Measurements from ENCODE around the gene GFI1B. TPM values are rescaled to one million over a fixed set of nuclear protein-coding genes. Genes with fewer than 3 reads are reported as not detected.

The GFI1B gene
- total and polyA plus RNA-seq, 12 donors: 0.03 to 0.78 (median 0.30) TPM; not detected in 8

DNA sequence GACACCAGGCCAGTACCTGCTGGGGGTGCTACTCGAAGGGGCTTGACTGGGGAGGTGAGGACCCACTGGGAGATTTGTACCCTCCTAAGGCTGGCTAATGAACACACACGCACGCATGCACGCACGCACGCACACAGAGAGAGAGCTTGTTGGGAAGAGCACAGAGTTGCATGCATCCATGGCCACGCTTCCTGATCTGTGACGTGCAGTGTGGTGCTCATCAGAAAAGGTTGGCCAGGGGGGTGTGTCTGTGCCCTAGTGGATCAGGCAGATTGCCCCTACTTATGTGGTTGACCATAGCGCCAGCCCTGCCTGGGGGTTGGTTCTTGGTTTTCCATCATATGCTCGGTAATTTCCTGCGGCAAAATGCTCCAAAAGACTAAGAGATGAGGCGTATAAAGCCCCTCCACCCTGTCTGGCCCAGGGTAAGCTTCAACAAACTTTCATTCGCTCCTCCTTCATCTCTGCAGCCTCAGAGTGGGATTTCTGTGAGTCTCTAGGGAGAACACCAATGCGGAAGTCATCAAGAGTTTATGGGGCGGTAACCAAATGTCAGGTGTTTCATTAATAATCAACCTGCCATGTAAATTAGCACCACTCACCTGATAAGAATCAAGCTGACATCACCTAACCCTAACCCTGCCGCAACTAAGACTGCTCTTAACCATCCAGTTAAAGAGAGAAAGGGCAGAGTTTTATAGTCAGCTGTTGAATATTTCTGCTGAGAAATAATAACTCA, 8.0 kb upstream of the GFI1B start:
- H3K27ac ChIP-seq: no peak overlapping the region
- WGBS, 4 donors: 82 to 87% (median 84%) methylated on average over 8 to 16 of the region's 16 CpGs
- H3K4me1 ChIP-seq (replicated peaks in 1 of 2): no peaks in the 10 kb centered on the region
- no peaks in the 10 kb centered on the region for H3K9me3 ChIP-seq (replicated peaks in 1 of 3)
- H3K4me3 ChIP-seq: no peak overlapping the region
- DNase-seq: no peak
- intact Hi-C loops (cut with DNase I): no loop called here
- no peaks in the 10 kb centered on the region for H3K36me3 ChIP-seq (replicated peaks in 1 of 2)
- H3K27me3 ChIP-seq: peaks cover 11% of the 10 kb centered on the region
- no peak for TF ChIP-seq POLR2A (IDR thresholded peaks at IDR 0.05)
- TF ChIP-seq, protein P1, sequence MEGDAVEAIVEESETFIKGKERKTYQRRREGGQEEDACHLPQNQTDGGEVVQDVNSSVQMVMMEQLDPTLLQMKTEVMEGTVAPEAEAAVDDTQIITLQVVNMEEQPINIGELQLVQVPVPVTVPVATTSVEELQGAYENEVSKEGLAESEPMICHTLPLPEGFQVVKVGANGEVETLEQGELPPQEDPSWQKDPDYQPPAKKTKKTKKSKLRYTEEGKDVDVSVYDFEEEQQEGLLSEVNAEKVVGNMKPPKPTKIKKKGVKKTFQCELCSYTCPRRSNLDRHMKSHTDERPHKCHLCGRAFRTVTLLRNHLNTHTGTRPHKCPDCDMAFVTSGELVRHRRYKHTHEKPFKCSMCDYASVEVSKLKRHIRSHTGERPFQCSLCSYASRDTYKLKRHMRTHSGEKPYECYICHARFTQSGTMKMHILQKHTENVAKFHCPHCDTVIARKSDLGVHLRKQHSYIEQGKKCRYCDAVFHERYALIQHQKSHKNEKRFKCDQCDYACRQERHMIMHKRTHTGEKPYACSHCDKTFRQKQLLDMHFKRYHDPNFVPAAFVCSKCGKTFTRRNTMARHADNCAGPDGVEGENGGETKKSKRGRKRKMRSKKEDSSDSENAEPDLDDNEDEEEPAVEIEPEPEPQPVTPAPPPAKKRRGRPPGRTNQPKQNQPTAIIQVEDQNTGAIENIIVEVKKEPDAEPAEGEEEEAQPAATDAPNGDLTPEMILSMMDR (IDR thresholded peaks at IDR 0.05): no peak

DNA sequence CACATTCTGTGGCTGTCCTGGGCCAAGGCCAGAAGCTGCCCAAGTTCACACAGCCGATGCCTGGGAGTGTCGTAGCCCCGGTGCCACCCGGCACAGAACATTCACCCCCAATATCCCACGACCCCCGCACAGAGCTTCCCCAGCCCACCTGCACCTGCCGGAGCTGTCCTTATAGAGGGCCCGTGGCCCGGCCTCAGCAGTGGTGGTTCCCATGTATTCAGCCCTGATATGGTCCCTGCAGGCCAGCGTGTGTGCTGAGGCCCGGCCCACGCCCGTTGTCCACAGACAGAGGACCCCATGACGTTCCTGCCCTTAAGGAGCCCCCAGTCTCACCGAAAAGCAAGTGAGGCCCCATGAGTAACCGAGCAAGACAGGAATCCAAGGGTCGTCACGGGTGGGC, 5.3 kb upstream of the GFI1B start:
- no peak overlapping the region for H3K27ac ChIP-seq
- H3K9me3 ChIP-seq (replicated peaks in 1 of 3): no peaks in the 10 kb centered on the region
- H3K36me3 ChIP-seq (replicated peaks in 1 of 2): no peaks in the 10 kb centered on the region
- 59 to 84% (median 68%) methylated on average over 4 to 18 of the region's 18 CpGs for WGBS, 4 donors
- no peak for DNase-seq
- no peak for TF ChIP-seq POLR2A (IDR thresholded peaks at IDR 0.05)
- TF ChIP-seq, protein P1 (IDR thresholded peaks at IDR 0.05): no peak
- no peak overlapping the region for H3K4me3 ChIP-seq
- intact Hi-C loops (cut with DNase I): no loop called here
- no peaks in the 10 kb centered on the region for H3K4me1 ChIP-seq (replicated peaks in 1 of 2)
- H3K27me3 ChIP-seq: peaks cover 10% of the 10 kb centered on the region

DNA sequence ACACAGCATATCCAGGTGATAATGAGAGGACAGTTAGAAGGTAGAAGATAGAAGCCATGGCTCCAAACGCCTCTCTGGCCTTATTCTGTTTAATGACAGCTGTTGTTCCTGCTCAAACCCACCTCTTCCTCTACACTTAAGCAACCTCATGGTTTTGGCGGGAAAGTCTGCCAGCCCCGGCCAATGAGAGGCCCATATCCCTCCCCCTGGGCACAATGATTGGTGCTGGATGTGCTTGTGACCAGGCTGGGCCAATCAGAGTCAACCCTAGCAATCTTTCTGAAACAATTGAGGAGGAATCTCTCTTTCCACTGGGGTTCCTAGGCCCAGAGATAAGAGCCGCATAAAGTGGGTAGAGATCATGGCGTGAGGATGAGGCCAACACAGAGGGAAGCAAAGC, 4.8 kb upstream of the GFI1B start:
- no peak for TF ChIP-seq POLR2A (IDR thresholded peaks at IDR 0.05)
- TF ChIP-seq, protein P1 (IDR thresholded peaks at IDR 0.05): no peak
- H3K9me3 ChIP-seq (replicated peaks in 1 of 3): no peaks in the 10 kb centered on the region
- intact Hi-C loops (cut with DNase I): no loop called here
- DNase-seq: no peak
- 79 to 94% (median 85%) methylated on average over 5 of the region's 5 CpGs for WGBS, 4 donors
- peaks cover 11% of the 10 kb centered on the region for H3K27me3 ChIP-seq
- H3K36me3 ChIP-seq (replicated peaks in 1 of 2): no peaks in the 10 kb centered on the region
- H3K4me1 ChIP-seq (replicated peaks in 1 of 2): no peaks in the 10 kb centered on the region
- H3K27ac ChIP-seq: no peak overlapping the region
- no peak overlapping the region for H3K4me3 ChIP-seq

DNA sequence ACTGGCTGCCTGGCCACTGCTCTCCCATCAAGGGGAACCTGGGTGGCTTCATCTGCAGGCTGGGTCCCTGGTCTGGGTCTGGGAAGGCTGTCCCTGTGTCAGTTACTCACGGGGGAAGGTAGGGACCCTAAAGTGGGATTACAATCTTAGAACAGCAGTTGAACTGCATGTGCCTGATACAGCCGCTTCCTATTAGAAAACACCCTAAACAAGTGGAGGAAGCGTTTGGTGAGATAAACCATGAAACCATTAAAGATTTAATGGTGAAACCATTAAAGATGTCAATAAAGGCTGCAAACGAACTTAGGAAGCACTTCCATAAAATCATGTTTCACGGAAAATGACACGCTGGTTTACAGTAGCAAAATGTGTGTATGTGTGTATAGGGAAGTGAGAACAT, 2.5 kb upstream of the GFI1B start:
- no peaks in the 10 kb centered on the region for H3K9me3 ChIP-seq (replicated peaks in 1 of 3)
- H3K27ac ChIP-seq: no peak overlapping the region
- peaks cover 8% of the 10 kb centered on the region for H3K27me3 ChIP-seq
- 57 to 66% (median 61%) methylated on average over 6 of the region's 6 CpGs for WGBS, 4 donors
- no peak for TF ChIP-seq POLR2A (IDR thresholded peaks at IDR 0.05)
- TF ChIP-seq, protein P1 (IDR thresholded peaks at IDR 0.05): no peak
- intact Hi-C loops (cut with DNase I): no loop called here
- H3K36me3 ChIP-seq (replicated peaks in 1 of 2): no peaks in the 10 kb centered on the region
- no peak overlapping the region for H3K4me3 ChIP-seq
- no peaks in the 10 kb centered on the region for H3K4me1 ChIP-seq (replicated peaks in 1 of 2)
- DNase-seq: no peak

All from adrenal gland (tissue), 12 donors.